ENCODE results near the gene CTXND2. TPM values are rescaled to one million over a fixed set of nuclear protein-coding genes. Genes with fewer than 3 reads are reported as not detected.

The CTXND2 gene
- total and polyA plus RNA-seq, 2 of the 13 experiments (the other 11 are each of a cell fraction or from before 2014, with no cell fraction given), result not detected

DNA sequence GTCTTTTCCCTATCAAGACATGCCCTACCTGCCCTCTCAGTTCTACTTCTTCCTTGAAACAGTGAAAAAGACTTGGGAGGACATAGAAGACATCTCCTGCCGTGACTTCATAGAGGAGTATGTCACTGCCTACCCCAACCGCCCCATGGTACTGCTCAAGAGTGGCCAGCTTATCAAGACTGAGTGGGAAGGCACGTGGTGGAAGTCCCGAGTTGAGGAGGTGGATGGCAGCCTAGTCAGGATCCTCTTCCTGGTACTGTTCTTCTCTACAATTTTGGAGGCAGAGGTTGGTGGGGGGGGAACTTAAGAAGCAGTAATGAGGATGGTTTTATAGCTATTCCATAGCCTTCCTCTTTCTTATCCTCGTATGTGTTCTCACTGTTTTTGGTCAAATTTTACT, 57.9 kb downstream of the CTXND2 start (continued):
- TF ChIP-seq, protein P1, sequence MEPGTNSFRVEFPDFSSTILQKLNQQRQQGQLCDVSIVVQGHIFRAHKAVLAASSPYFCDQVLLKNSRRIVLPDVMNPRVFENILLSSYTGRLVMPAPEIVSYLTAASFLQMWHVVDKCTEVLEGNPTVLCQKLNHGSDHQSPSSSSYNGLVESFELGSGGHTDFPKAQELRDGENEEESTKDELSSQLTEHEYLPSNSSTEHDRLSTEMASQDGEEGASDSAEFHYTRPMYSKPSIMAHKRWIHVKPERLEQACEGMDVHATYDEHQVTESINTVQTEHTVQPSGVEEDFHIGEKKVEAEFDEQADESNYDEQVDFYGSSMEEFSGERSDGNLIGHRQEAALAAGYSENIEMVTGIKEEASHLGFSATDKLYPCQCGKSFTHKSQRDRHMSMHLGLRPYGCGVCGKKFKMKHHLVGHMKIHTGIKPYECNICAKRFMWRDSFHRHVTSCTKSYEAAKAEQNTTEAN (CRISPR knock-in tag; conservative IDR thresholded peaks at IDR 0.05), result no peak
- TF ChIP-seq ZKSCAN5 (CRISPR knock-in tag; IDR thresholded peaks at IDR 0.05) (no peak), TBL1XR1 (IDR thresholded peaks at IDR 0.05; ENCODE audit: borderline replicate concordance, low read length, partially characterized antibody) (no peak), ZNF652 (CRISPR knock-in tag; IDR thresholded peaks at IDR 0.05; ENCODE audit: borderline replicate concordance, low read depth) (no peak), ZNF101 (CRISPR knock-in tag; IDR thresholded peaks at IDR 0.05; ENCODE audit: borderline replicate concordance, low read depth) (no peak), ZFP36L2 (CRISPR knock-in tag; IDR thresholded peaks at IDR 0.05) (no peak), ATRX (CRISPR knock-in tag; IDR thresholded peaks at IDR 0.05; ENCODE audit: borderline replicate concordance) (no peak), ZKSCAN1 (IDR thresholded peaks at IDR 0.05; ENCODE audit: low read length) (no peak)
- TF ChIP-seq, protein P2, sequence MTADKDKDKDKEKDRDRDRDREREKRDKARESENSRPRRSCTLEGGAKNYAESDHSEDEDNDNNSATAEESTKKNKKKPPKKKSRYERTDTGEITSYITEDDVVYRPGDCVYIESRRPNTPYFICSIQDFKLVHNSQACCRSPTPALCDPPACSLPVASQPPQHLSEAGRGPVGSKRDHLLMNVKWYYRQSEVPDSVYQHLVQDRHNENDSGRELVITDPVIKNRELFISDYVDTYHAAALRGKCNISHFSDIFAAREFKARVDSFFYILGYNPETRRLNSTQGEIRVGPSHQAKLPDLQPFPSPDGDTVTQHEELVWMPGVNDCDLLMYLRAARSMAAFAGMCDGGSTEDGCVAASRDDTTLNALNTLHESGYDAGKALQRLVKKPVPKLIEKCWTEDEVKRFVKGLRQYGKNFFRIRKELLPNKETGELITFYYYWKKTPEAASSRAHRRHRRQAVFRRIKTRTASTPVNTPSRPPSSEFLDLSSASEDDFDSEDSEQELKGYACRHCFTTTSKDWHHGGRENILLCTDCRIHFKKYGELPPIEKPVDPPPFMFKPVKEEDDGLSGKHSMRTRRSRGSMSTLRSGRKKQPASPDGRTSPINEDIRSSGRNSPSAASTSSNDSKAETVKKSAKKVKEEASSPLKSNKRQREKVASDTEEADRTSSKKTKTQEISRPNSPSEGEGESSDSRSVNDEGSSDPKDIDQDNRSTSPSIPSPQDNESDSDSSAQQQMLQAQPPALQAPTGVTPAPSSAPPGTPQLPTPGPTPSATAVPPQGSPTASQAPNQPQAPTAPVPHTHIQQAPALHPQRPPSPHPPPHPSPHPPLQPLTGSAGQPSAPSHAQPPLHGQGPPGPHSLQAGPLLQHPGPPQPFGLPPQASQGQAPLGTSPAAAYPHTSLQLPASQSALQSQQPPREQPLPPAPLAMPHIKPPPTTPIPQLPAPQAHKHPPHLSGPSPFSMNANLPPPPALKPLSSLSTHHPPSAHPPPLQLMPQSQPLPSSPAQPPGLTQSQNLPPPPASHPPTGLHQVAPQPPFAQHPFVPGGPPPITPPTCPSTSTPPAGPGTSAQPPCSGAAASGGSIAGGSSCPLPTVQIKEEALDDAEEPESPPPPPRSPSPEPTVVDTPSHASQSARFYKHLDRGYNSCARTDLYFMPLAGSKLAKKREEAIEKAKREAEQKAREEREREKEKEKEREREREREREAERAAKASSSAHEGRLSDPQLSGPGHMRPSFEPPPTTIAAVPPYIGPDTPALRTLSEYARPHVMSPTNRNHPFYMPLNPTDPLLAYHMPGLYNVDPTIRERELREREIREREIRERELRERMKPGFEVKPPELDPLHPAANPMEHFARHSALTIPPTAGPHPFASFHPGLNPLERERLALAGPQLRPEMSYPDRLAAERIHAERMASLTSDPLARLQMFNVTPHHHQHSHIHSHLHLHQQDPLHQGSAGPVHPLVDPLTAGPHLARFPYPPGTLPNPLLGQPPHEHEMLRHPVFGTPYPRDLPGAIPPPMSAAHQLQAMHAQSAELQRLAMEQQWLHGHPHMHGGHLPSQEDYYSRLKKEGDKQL (CRISPR knock-in tag; IDR thresholded peaks at IDR 0.05; ENCODE audit: low read depth), result no peak
